Stimulated activated CD4-positive, alpha-beta T cell treated with anti-CD3 and anti-CD28 coated beads, TNF-alpha, amount 100 ng/mL, for 48 hours (primary cell): ENCODE results near the gene YIPF1.
"Not testable (repeated sequence)": the region's sequence is repeated elsewhere in the genome, so short reads cannot be mapped to it uniquely, and the experiment has no call there.

Experiments
- DNase-seq, 3 donors: peaks; one replicate each; pipeline ENCODE4 v3.0.0-alpha.2; 2020; ENCODE audit warnings: low read depth in 3 of 3

The YIPF1 gene

GRCh38 chr1:53894644-53895043, 5.0 kb upstream of the YIPF1 start:
- no peak for DNase-seq

- DNase-seq, result no peak
Measured at GRCh38 chr1:53893999-53894636, 4.5 kb upstream of the YIPF1 start, which contains the start of gene DIO1. Gene DIO1 (plus strand): TSS chr1:53894187. CDS start chr1:53894211, 24 bp downstream.

GRCh38 chr1:53892911-53893310, 3.3 kb upstream of the YIPF1 start:
- DNase-seq, result no peak

- no peak for DNase-seq
Measured at GRCh38 chr1:53891678-53892077, 2.1 kb upstream of the YIPF1 start.

GRCh38 chr1:53891018-53891417, 1.4 kb upstream of the YIPF1 start:
- no peak for DNase-seq

GRCh38 chr1:53890522-53890941, 935 bp upstream of the YIPF1 start:
- peak in 1 of 3 donors; percentile 2 for DNase-seq

- DNase-seq, result no peak
Measured at GRCh38 chr1:53888681-53889080, 916 bp downstream of the YIPF1 start.

GRCh38 chr1:53883600-53883999, 6.0 kb downstream of the YIPF1 start:
- not testable (repeated sequence) for DNase-seq

GRCh38 chr1:53881853-53882252, 7.7 kb downstream of the YIPF1 start:
- not testable (repeated sequence) for DNase-seq

- no peak for DNase-seq
Measured at GRCh38 chr1:53878492-53879105, 11.0 kb downstream of the YIPF1 start.

- not testable (repeated sequence) for DNase-seq
Measured at GRCh38 chr1:53875150-53875549, 14.4 kb downstream of the YIPF1 start.

GRCh38 chr1:53871773-53872484, 17.7 kb downstream of the YIPF1 start:
- DNase-seq, result no peak

- DNase-seq, result no peak
Measured at GRCh38 chr1:53871221-53871620, 18.4 kb downstream of the YIPF1 start.

- no peak for DNase-seq
Measured at GRCh38 chr1:53869454-53870117, 20.0 kb downstream of the YIPF1 start.

GRCh38 chr1:53868565-53868964, 21.0 kb downstream of the YIPF1 start:
- DNase-seq, result no peak

- DNase-seq, result no peak
Measured at GRCh38 chr1:53862507-53862906, 27.1 kb downstream of the YIPF1 start.

GRCh38 chr1:53860967-53861411, 28.6 kb downstream of the YIPF1 start:
- DNase-seq, result peak in 2 of 3 donors; percentile 10 to 27

- no peak for DNase-seq
Measured at GRCh38 chr1:53851571-53852285, 37.9 kb downstream of the YIPF1 start.

- DNase-seq, result no peak
Measured at GRCh38 chr1:53850082-53850673, 39.4 kb downstream of the YIPF1 start.

GRCh38 chr1:53847980-53848379, 41.6 kb downstream of the YIPF1 start:
- no peak for DNase-seq

GRCh38 chr1:53842347-53842746, 47.2 kb downstream of the YIPF1 start:
- DNase-seq, result no peak
